Measurements from ENCODE around the gene CHST3.

GRCh38 chr10:71989661-71990454 is 25.7 kb downstream of the CHST3 start:
- TF ChIP-seq SMC3 (IDR thresholded peaks at IDR 0.05): no peak
- TF ChIP-seq, protein P1, sequence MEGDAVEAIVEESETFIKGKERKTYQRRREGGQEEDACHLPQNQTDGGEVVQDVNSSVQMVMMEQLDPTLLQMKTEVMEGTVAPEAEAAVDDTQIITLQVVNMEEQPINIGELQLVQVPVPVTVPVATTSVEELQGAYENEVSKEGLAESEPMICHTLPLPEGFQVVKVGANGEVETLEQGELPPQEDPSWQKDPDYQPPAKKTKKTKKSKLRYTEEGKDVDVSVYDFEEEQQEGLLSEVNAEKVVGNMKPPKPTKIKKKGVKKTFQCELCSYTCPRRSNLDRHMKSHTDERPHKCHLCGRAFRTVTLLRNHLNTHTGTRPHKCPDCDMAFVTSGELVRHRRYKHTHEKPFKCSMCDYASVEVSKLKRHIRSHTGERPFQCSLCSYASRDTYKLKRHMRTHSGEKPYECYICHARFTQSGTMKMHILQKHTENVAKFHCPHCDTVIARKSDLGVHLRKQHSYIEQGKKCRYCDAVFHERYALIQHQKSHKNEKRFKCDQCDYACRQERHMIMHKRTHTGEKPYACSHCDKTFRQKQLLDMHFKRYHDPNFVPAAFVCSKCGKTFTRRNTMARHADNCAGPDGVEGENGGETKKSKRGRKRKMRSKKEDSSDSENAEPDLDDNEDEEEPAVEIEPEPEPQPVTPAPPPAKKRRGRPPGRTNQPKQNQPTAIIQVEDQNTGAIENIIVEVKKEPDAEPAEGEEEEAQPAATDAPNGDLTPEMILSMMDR (IDR thresholded peaks at IDR 0.05): no peak
- TF ChIP-seq CEBPB (IDR thresholded peaks at IDR 0.05): no peak
- no peak for TF ChIP-seq KDM1A (IDR thresholded peaks at IDR 0.05; ENCODE audit: low read depth)
- TF ChIP-seq CBX2 (IDR thresholded peaks at IDR 0.05; ENCODE audit: borderline replicate concordance, low read depth): no peak
- TF ChIP-seq POLR2A (IDR thresholded peaks at IDR 0.05; ENCODE audit: low read length): no peak
- TF ChIP-seq NFE2L2 (conservative IDR thresholded peaks at IDR 0.05; ENCODE audit: low read length): no peak
- no peak for TF ChIP-seq RAD21 (conservative IDR thresholded peaks at IDR 0.05 in 1 of 2, IDR thresholded peaks at IDR 0.05 in 1 of 2)
- TF ChIP-seq ZSCAN20 (CRISPR knock-in tag; IDR thresholded peaks at IDR 0.05): no peak

Data from A549 (cell line).